SW 1271 (cell line): ENCODE measurements around the gene CTNNA3.
A peak's percentile ranks its signal among the peaks of the same experiment; 100 is the strongest.

Experiments used
- DNase-seq, 2 experiments: peaks; one replicate each; lab custom pipeline; 2025; lab: John Stamatoyannopoulos, UW

Gene CTNNA3

GRCh38 chr10:67665491-67665890, 30.5 kb downstream of the CTNNA3 start:
- no peak for DNase-seq

- no peak for DNase-seq
Observed at GRCh38 chr10:67664942-67665341, 31.1 kb downstream of the CTNNA3 start.

GRCh38 chr10:67663449-67664087, 32.4 kb downstream of the CTNNA3 start:
- no peak for DNase-seq

GRCh38 chr10:67662415-67662814, 33.6 kb downstream of the CTNNA3 start:
- DNase-seq, result no peak

- no peak for DNase-seq
Observed at GRCh38 chr10:67659497-67659896, 36.5 kb downstream of the CTNNA3 start.

- no peak for DNase-seq
Observed at GRCh38 chr10:67657775-67658174, 38.2 kb downstream of the CTNNA3 start.

GRCh38 chr10:67650558-67650957, 45.4 kb downstream of the CTNNA3 start:
- no peak for DNase-seq

- DNase-seq, result no peak
Observed at GRCh38 chr10:67648613-67649229, 47.3 kb downstream of the CTNNA3 start.

GRCh38 chr10:67630904-67631303, 65.1 kb downstream of the CTNNA3 start:
- DNase-seq, result no peak

GRCh38 chr10:67629461-67629971, 66.5 kb downstream of the CTNNA3 start:
- DNase-seq, result peak in 1 of 2 experiments; percentile 2

GRCh38 chr10:67622984-67623383, 73.0 kb downstream of the CTNNA3 start:
- DNase-seq, result no peak

GRCh38 chr10:67622511-67622910, 73.5 kb downstream of the CTNNA3 start:
- no peak for DNase-seq

GRCh38 chr10:67621834-67622233, 74.2 kb downstream of the CTNNA3 start:
- no peak for DNase-seq

GRCh38 chr10:67618116-67618515, 77.9 kb downstream of the CTNNA3 start:
- DNase-seq, result no peak

- DNase-seq, result no peak
Observed at GRCh38 chr10:67612577-67613537, 83.1 kb downstream of the CTNNA3 start.

- no peak for DNase-seq
Observed at GRCh38 chr10:67612176-67612575, 83.8 kb downstream of the CTNNA3 start.

GRCh38 chr10:67609996-67610793, 85.8 kb downstream of the CTNNA3 start:
- DNase-seq, result no peak

GRCh38 chr10:67608001-67608400, 88.0 kb downstream of the CTNNA3 start:
- no peak for DNase-seq

- no peak for DNase-seq
Observed at GRCh38 chr10:67607472-67607871, 88.5 kb downstream of the CTNNA3 start.

GRCh38 chr10:67606572-67606971, 89.4 kb downstream of the CTNNA3 start:
- peak in 1 of 2 experiments; percentile 9 for DNase-seq

GRCh38 chr10:67603701-67604100, 92.3 kb downstream of the CTNNA3 start:
- DNase-seq, result no peak

GRCh38 chr10:67603086-67603485, 92.9 kb downstream of the CTNNA3 start:
- no peak for DNase-seq
